HUES6 (cell line): ENCODE measurements around the gene NEIL1.
"Not testable (repeated sequence)": the region's sequence is repeated elsewhere in the genome, so short reads cannot be mapped to it uniquely, and the experiment has no call there.

ENCODE experiments used
- H3K27ac ChIP-seq: 2 replicates; pipeline ENCODE4 v1.7.0; 2013; ENCODE audit warnings: low read depth, mild to moderate bottlenecking, low read length, inconsistent platforms
- H3K27me3 ChIP-seq: 2 replicates; pipeline ENCODE4 v1.6.1; 2013; ENCODE audit warnings: low read length; ENCODE audit not compliant: control insufficient read depth, insufficient read depth
- H3K36me3 ChIP-seq: 2 replicates; pipeline ENCODE4 v1.6.1; 2013; ENCODE audit warnings: low read length; ENCODE audit not compliant: control insufficient read depth, insufficient read depth
- H3K4me1 ChIP-seq: 2 replicates; pipeline ENCODE4 v1.6.1; 2013; ENCODE audit warnings: low read length; ENCODE audit not compliant: control insufficient read depth, insufficient read depth
- H3K4me3 ChIP-seq: 2 replicates; pipeline ENCODE4 v1.5.1; 2013; ENCODE audit warnings: low read depth, low read length
- H3K9ac ChIP-seq: one replicate; pipeline ENCODE4 v1.6.1; 2013; ENCODE audit warnings: mild to moderate bottlenecking, low read length
- H3K9me3 ChIP-seq: 2 replicates; pipeline ENCODE4 v1.6.1; 2013; ENCODE audit warnings: low read depth, low read length; ENCODE audit not compliant: control insufficient read depth, insufficient read depth

The NEIL1 gene

GRCh38 chr15:75348562-75349350 is 1.9 kb downstream of the NEIL1 start:
- Histone ChIP-seq H3K4me3 (peak overlapping the region; percentile 91), H3K4me1 (peaks cover 6% of the 10 kb centered on the region; the same call in 1 of the 2 replicates), H3K27me3 (peaks cover 40% of the 10 kb centered on the region), H3K27ac (no peak overlapping the region), H3K9ac (peak overlapping the region; percentile 74), H3K9me3 (no peaks in the 10 kb centered on the region), H3K36me3 (0 out of 2 replicates have a peak, but pooled peaks cover 5% of the 10 kb centered on the region)

GRCh38 chr15:75349351-75349669 is 2.5 kb downstream of the NEIL1 start:
- Histone ChIP-seq H3K27me3 (peaks cover 40% of the 10 kb centered on the region), H3K4me3 (peak overlapping the region; percentile 91; the same call in 1 of the 2 replicates), H3K36me3 (0 out of 2 replicates have a peak, but pooled peaks cover 10% of the 10 kb centered on the region)
- H3K27ac ChIP-seq, H3K9ac ChIP-seq, H3K9me3 ChIP-seq, H3K4me1 ChIP-seq: not testable (repeated sequence)

GRCh38 chr15:75349851-75350588 is 3.2 kb downstream of the NEIL1 start:
- Histone ChIP-seq H3K4me3 (no peak overlapping the region), H3K9ac (no peak overlapping the region), H3K9me3 (no peaks in the 10 kb centered on the region), H3K36me3 (peaks cover 14% of the 10 kb centered on the region; the same call in 1 of the 2 replicates), H3K27me3 (peaks cover 40% of the 10 kb centered on the region), H3K4me1 (peaks cover 6% of the 10 kb centered on the region; the same call in 1 of the 2 replicates), H3K27ac (no peak overlapping the region)

- Histone ChIP-seq H3K4me3 (no peak overlapping the region), H3K4me1 (peaks cover 6% of the 10 kb centered on the region; the same call in 1 of the 2 replicates), H3K36me3 (peaks cover 18% of the 10 kb centered on the region), H3K9me3 (no peaks in the 10 kb centered on the region), H3K9ac (no peak overlapping the region), H3K27ac (no peak overlapping the region), H3K27me3 (peaks cover 40% of the 10 kb centered on the region)
Measured at GRCh38 chr15:75350601-75351361, 3.9 kb downstream of the NEIL1 start.

GRCh38 chr15:75352186-75353080 is 5.6 kb downstream of the NEIL1 start:
- Histone ChIP-seq H3K36me3 (peaks cover 32% of the 10 kb centered on the region), H3K4me3 (no peak overlapping the region), H3K27me3 (peaks cover 28% of the 10 kb centered on the region), H3K9ac (no peak overlapping the region), H3K27ac (no peak overlapping the region), H3K4me1 (peaks cover 6% of the 10 kb centered on the region; the same call in 1 of the 2 replicates), H3K9me3 (no peaks in the 10 kb centered on the region)

GRCh38 chr15:75353604-75354003 is 6.8 kb downstream of the NEIL1 start:
- no peak overlapping the region for H3K27ac ChIP-seq
- H3K4me1 ChIP-seq = peaks cover 5% of the 10 kb centered on the region; the same call in 1 of the 2 replicates
- H3K9me3 ChIP-seq = no peaks in the 10 kb centered on the region
- no peak overlapping the region for H3K4me3 ChIP-seq
- H3K27me3 ChIP-seq = peaks cover 17% of the 10 kb centered on the region
- no peak overlapping the region for H3K9ac ChIP-seq
- H3K36me3 ChIP-seq = peaks cover 40% of the 10 kb centered on the region

GRCh38 chr15:75354454-75354853 is 7.6 kb downstream of the NEIL1 start:
- Histone ChIP-seq H3K36me3 (peaks cover 48% of the 10 kb centered on the region), H3K4me1 (no peaks in the 10 kb centered on the region), H3K9ac (no peak overlapping the region), H3K9me3 (no peaks in the 10 kb centered on the region), H3K4me3 (no peak overlapping the region), H3K27ac (no peak overlapping the region), H3K27me3 (peaks cover 9% of the 10 kb centered on the region; the same call in 1 of the 2 replicates)

GRCh38 chr15:75355369-75355768 is 8.5 kb downstream of the NEIL1 start:
- no peak overlapping the region for H3K9ac ChIP-seq
- H3K4me1 ChIP-seq = no peaks in the 10 kb centered on the region
- no peaks in the 10 kb centered on the region for H3K27me3 ChIP-seq
- no peak overlapping the region for H3K4me3 ChIP-seq
- H3K27ac ChIP-seq = no peak overlapping the region
- peaks cover 57% of the 10 kb centered on the region for H3K36me3 ChIP-seq
- H3K9me3 ChIP-seq = no peaks in the 10 kb centered on the region

- no peak overlapping the region for H3K4me3 ChIP-seq
- H3K27me3 ChIP-seq = no peaks in the 10 kb centered on the region
- H3K27ac ChIP-seq = no peak overlapping the region
- peak overlapping the region; percentile 11 for H3K9ac ChIP-seq
- peaks cover 63% of the 10 kb centered on the region for H3K36me3 ChIP-seq
- H3K4me1 ChIP-seq = no peaks in the 10 kb centered on the region
- H3K9me3 ChIP-seq = no peaks in the 10 kb centered on the region
Measured at GRCh38 chr15:75356006-75356405, 9.2 kb downstream of the NEIL1 start.

GRCh38 chr15:75356517-75356916 is 9.7 kb downstream of the NEIL1 start:
- H3K4me1 ChIP-seq = no peaks in the 10 kb centered on the region
- no peaks in the 10 kb centered on the region for H3K27me3 ChIP-seq
- H3K27ac ChIP-seq = no peak overlapping the region
- peak overlapping the region; percentile 11 for H3K9ac ChIP-seq
- peaks cover 68% of the 10 kb centered on the region for H3K36me3 ChIP-seq
- H3K4me3 ChIP-seq = no peak overlapping the region
- no peaks in the 10 kb centered on the region for H3K9me3 ChIP-seq
